Lower leg skin (tissue), 3 donors: ENCODE measurements around the gene XYLB.

Experiments
- CTCF ChIP-seq, 3 donors: fragments of 450-650 bp; IDR thresholded peaks; one replicate each; pipeline ENCODE4 v1.5.1; 2016; ENCODE audit warnings: antibody characterized with exemption in 3 of 3, mild to moderate bottlenecking in 3 of 3, moderate library complexity in 2 of 3
- POLR2A ChIP-seq, 2 donors: fragments of 450-650 bp; IDR thresholded peaks; one replicate each; pipeline ENCODE4 v1.6.1; 2016 to 2017; ENCODE audit warnings: antibody characterized with exemption in 2 of 2, mild to moderate bottlenecking in 1 of 2, moderate library complexity in 1 of 2

- no peak for TF ChIP-seq CTCF (IDR thresholded peaks at IDR 0.05)
- TF ChIP-seq POLR2A (IDR thresholded peaks at IDR 0.05) = no peak
Measured at GRCh38 chr3:38347421-38348200, 1.0 kb downstream of the XYLB start.
